Heart left ventricle (tissue), 13 donors: ENCODE results near the gene DUS1L.

Experiments
- POLR2A ChIP-seq, 2 donors: fragments of 450-650 bp; IDR thresholded peaks; one replicate each; pipeline ENCODE4 v1.6.1; 2017; ENCODE audit warnings: antibody characterized with exemption in 2 of 2, mild to moderate bottlenecking in 2 of 2, moderate library complexity in 2 of 2
- TF ChIP-seq, protein P1 (sequence below), 12 donors: fragments of 200-600 bp; sonication (generic) in 4 of 12; IDR thresholded peaks; one replicate each; pipeline versions ENCODE4 v1.5.0 to v1.8.0; 2018 to 2022; ENCODE audit warnings: antibody characterized with exemption in 12 of 12, mild to moderate bottlenecking in 5 of 12
- donor health status: ischemic (EF 13 %, LVEDD 7.1; RV severe dilation, severe dysfunction).
- donor health status: DM: no; HTN: yes; CAD: no.
- donor health status: DM: no; HTN: no; CAD: no.
- donor health status: ischemic (EF 25% LVEDD 6.9; RV normal size, moderate dysfunction).
- donor health status: ischemic (EF 25% LVEDD 5.7; RV mildly dilated, moderate dysfunction).
- donor health status: ischemic (EF 35%, LVEDD 5.7; RV mildly dilated, moderate dysfunction).
- donor health status: nonischemic (EF 11% LVEDD 7.7; RV severe dilation, severe dysfunction).
- donor health status: DM: yes; HTN: yes; CAD: no.
- donor health status: PGD.
- donor health status: ischemic (EF 29% LVEDD 5.4; RV normal size, mild dysfunction).
- donor health status: nonischemic (EF 23%, LVEDD 6.1; RV moderate dilation, normal function).

DNA sequence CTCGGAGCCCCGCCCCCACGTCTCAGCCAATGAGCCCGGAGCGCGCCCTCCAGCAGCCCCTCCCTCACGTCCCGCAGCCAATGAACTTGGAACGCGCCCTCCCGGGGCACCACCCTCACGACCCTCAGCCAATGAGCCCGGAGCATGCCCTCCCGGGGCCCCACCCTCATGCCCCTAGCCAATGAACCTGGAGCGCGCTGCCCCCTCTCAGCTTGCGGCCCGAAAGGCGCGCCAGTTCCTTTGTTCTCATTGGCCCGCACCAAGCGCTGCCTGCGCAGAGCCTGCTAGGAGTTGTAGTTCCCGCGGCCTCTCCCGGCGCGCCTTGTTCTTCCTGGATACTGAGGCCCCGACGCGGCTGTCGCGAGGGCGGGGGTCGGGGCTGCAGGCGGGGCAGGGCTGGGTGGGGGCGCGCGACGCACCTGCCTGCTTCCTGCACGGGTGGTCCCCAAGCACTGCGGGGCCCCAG, 42.6 kb downstream of the DUS1L start, which contains the start of gene LRRC45:
- TF ChIP-seq, protein P1, sequence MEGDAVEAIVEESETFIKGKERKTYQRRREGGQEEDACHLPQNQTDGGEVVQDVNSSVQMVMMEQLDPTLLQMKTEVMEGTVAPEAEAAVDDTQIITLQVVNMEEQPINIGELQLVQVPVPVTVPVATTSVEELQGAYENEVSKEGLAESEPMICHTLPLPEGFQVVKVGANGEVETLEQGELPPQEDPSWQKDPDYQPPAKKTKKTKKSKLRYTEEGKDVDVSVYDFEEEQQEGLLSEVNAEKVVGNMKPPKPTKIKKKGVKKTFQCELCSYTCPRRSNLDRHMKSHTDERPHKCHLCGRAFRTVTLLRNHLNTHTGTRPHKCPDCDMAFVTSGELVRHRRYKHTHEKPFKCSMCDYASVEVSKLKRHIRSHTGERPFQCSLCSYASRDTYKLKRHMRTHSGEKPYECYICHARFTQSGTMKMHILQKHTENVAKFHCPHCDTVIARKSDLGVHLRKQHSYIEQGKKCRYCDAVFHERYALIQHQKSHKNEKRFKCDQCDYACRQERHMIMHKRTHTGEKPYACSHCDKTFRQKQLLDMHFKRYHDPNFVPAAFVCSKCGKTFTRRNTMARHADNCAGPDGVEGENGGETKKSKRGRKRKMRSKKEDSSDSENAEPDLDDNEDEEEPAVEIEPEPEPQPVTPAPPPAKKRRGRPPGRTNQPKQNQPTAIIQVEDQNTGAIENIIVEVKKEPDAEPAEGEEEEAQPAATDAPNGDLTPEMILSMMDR (IDR thresholded peaks at IDR 0.05): no peak
- TF ChIP-seq POLR2A (IDR thresholded peaks at IDR 0.05): no peak
